Trophoblast cell (in vitro differentiated cells and primary cell): ENCODE measurements around the gene KCNQ1.

Experiments used
- DNase-seq, 2 donors: peaks; one replicate each; pipeline ENCODE4 v3.0.0-alpha.2; 2016
- H2AFZ ChIP-seq: 2 replicates; pipeline ENCODE4 v1.6.1; 2013; ENCODE audit warnings: low read length, moderate library complexity, mild to moderate bottlenecking; ENCODE audit not compliant: insufficient read depth, poor library complexity
- H2AK5ac ChIP-seq: 2 replicates; pipeline ENCODE4 v1.6.1; 2013; ENCODE audit warnings: mild to moderate bottlenecking, low read length
- H2BK120ac ChIP-seq: 2 replicates; pipeline ENCODE4 v1.6.1; 2013; ENCODE audit warnings: low read length, mild to moderate bottlenecking, moderate library complexity; ENCODE audit not compliant: insufficient read depth, poor library complexity
- H2BK12ac ChIP-seq: 2 replicates; pipeline ENCODE4 v1.6.1; 2013; ENCODE audit warnings: mild to moderate bottlenecking, low read length, moderate library complexity
- H2BK5ac ChIP-seq: 2 replicates; pipeline ENCODE4 v1.6.1; 2013; ENCODE audit warnings: low read length, low read depth, moderate library complexity, mild to moderate bottlenecking; ENCODE audit not compliant: poor library complexity
- H3K14ac ChIP-seq: 2 replicates; pipeline ENCODE4 v1.6.1; 2013; ENCODE audit warnings: mild to moderate bottlenecking, low read length
- H3K18ac ChIP-seq: 2 replicates; pipeline ENCODE4 v1.6.1; 2013; ENCODE audit warnings: mild to moderate bottlenecking, low read length
- H3K23ac ChIP-seq: 2 replicates; pipeline ENCODE4 v1.6.1; 2013; ENCODE audit warnings: low read length
- H3K27ac ChIP-seq: 2 replicates; pipeline ENCODE4 v1.5.1; 2013; ENCODE audit warnings: low read depth, mild to moderate bottlenecking, inconsistent platforms, low read length, moderate library complexity
- H3K27me3 ChIP-seq: 2 replicates; pipeline ENCODE4 v1.6.1; 2013; ENCODE audit warnings: inconsistent platforms, mild to moderate bottlenecking, low read length, moderate library complexity; ENCODE audit not compliant: insufficient read depth
- H3K36me3 ChIP-seq, 2 experiments: 1 replicate in 1 of 2; 2 replicates in 1 of 2; pipeline ENCODE4 v1.6.1; 2013; ENCODE audit warnings: low read length in 2 of 2, mild to moderate bottlenecking in 2 of 2, moderate library complexity in 1 of 2; ENCODE audit not compliant: insufficient read depth in 2 of 2, control insufficient read depth in 1 of 2
- H3K4ac ChIP-seq: 2 replicates; pipeline ENCODE4 v1.6.1; 2013; ENCODE audit warnings: low read depth, mild to moderate bottlenecking, low read length, moderate library complexity
- H3K4me1 ChIP-seq, 2 experiments: 1 replicate in 1 of 2; 2 replicates in 1 of 2; pipeline ENCODE4 v1.6.1; 2013; ENCODE audit warnings: low read length in 2 of 2, mild to moderate bottlenecking in 2 of 2, moderate library complexity in 1 of 2; ENCODE audit not compliant: insufficient read depth in 2 of 2, control insufficient read depth in 1 of 2
- H3K4me2 ChIP-seq: 2 replicates; pipeline ENCODE4 v1.6.1; 2013; ENCODE audit warnings: inconsistent platforms, mild to moderate bottlenecking, low read length, moderate library complexity
- H3K4me3 ChIP-seq: 2 replicates; pipeline ENCODE4 v1.5.1; 2013; ENCODE audit warnings: mild to moderate bottlenecking, low read depth, low read length, inconsistent platforms
- H3K79me1 ChIP-seq: one replicate; pipeline ENCODE4 v1.6.1; 2013; ENCODE audit warnings: low read length
- H3K79me2 ChIP-seq: 2 replicates; pipeline ENCODE4 v1.6.1; 2013; ENCODE audit warnings: low read length, mild to moderate bottlenecking; ENCODE audit not compliant: control insufficient read depth, insufficient read depth, poor library complexity
- H3K9ac ChIP-seq: 2 replicates; pipeline ENCODE4 v1.6.1; 2013; ENCODE audit warnings: mild to moderate bottlenecking, low read length
- H3K9me3 ChIP-seq: 2 replicates; pipeline ENCODE4 v1.6.1; 2013; ENCODE audit warnings: low read depth, mild to moderate bottlenecking, control low read depth, inconsistent platforms, low read length; ENCODE audit not compliant: insufficient read depth
- H4K12ac ChIP-seq: 2 replicates; pipeline ENCODE4 v1.6.1; 2013; ENCODE audit warnings: low read depth, mild to moderate bottlenecking, low read length, moderate library complexity
- H4K8ac ChIP-seq: 2 replicates; pipeline ENCODE4 v1.6.1; 2013; ENCODE audit warnings: low read depth, mild to moderate bottlenecking, low read length, moderate library complexity
- H4K91ac ChIP-seq: one replicate; pipeline ENCODE4 v1.6.1; 2013; ENCODE audit warnings: low read depth, mild to moderate bottlenecking, low read length, moderate library complexity
- WGBS: extraction: QIAGEN DNeasy Blood & Tissue Kit; methylation state at CpG from one replicate; pipeline ENCODE4 v1.1.7; 2013; ENCODE audit warnings: missing lambda C conversion rate; ENCODE audit not compliant: insufficient read length, insufficient coverage; ENCODE audit errors: extremely low coverage; 5-methylcytosine and 5-hydroxymethylcytosine counted together

KCNQ1 gene

GRCh38 chr11:2422461-2423156, 22.2 kb upstream of the KCNQ1 start:
- Histone ChIP-seq H3K4me1 (no peaks in the 10 kb centered on the region), H3K4ac (no peak overlapping the region), H3K4me3 (no peak overlapping the region), H3K9me3 (no peaks in the 10 kb centered on the region), H2AK5ac (no peak overlapping the region), H3K9ac (no peak overlapping the region), H3K14ac (no peak overlapping the region), H3K23ac (no peak overlapping the region), H2BK5ac (no peak overlapping the region), H3K4me2 (no peak overlapping the region), H3K36me3 (no peaks in the 10 kb centered on the region), H3K27me3 (no peaks in the 10 kb centered on the region), H4K91ac (no peak overlapping the region), H2AFZ (no peak overlapping the region), H4K12ac (no peak overlapping the region), H4K8ac (no peak overlapping the region), H3K27ac (no peak overlapping the region), H3K79me2 (no peaks in the 10 kb centered on the region), H2BK12ac (no peak overlapping the region), H3K18ac (no peak overlapping the region), H2BK120ac (no peak overlapping the region), H3K79me1 (no peaks in the 10 kb centered on the region)
- no CpG with 5 or more reads among the region's 14 CpGs for WGBS
- no peak for DNase-seq

GRCh38 chr11:2423157-2424025, 21.4 kb upstream of the KCNQ1 start:
- no peak overlapping the region for H2BK12ac ChIP-seq
- no peak overlapping the region for H4K91ac ChIP-seq
- H3K36me3 ChIP-seq: no peaks in the 10 kb centered on the region
- no peak for DNase-seq
- no peak overlapping the region for H2BK5ac ChIP-seq
- H3K4me3 ChIP-seq: no peak overlapping the region
- no peak overlapping the region for H3K23ac ChIP-seq
- no peaks in the 10 kb centered on the region for H3K79me1 ChIP-seq
- no peaks in the 10 kb centered on the region for H3K9me3 ChIP-seq
- no peak overlapping the region for H4K8ac ChIP-seq
- H4K12ac ChIP-seq: no peak overlapping the region
- H3K4me1 ChIP-seq: no peaks in the 10 kb centered on the region
- WGBS: no CpG with 5 or more reads among the region's 26 CpGs
- no peak overlapping the region for H2BK120ac ChIP-seq
- H3K79me2 ChIP-seq: no peaks in the 10 kb centered on the region
- no peak overlapping the region for H2AFZ ChIP-seq
- no peaks in the 10 kb centered on the region for H3K27me3 ChIP-seq
- no peak overlapping the region for H2AK5ac ChIP-seq
- no peak overlapping the region for H3K18ac ChIP-seq
- no peak overlapping the region for H3K4me2 ChIP-seq
- no peak overlapping the region for H3K9ac ChIP-seq
- no peak overlapping the region for H3K4ac ChIP-seq
- H3K27ac ChIP-seq: no peak overlapping the region
- no peak overlapping the region for H3K14ac ChIP-seq

DNA sequence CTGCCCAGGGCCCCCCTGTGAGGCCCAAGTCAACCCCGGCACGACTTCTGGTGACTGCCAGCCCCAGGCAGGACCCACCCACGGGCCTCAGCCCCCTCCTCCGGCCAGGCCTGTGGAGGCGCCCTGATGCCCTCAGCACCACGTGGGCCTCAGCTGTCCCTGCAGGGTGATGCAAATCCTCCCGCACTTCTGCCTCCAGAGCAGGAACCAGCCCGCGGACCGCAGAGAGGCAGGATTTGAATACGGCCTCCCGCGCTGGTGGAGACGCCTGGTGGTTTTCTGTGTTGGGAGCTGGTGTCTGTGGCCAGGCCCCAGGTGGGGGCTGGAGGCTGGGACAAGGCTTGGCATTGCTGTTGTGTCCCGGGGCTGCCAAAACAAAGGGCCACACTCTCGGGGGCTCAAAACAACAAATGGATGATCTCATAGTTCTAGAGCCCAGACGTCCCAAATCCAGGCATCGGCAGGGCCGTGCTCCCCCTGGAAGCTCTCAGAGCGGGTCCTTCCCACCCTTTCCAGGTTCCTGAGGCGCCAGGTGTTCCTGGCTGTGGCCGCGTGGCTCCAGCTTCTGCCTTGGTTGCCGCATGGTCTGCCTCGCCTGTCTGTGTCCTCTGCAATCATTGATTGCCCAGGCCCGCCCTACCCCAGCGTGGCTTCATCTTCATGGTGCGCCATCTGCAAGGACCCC, 19.9 kb upstream of the KCNQ1 start:
- Histone ChIP-seq H3K4me2 (no peak overlapping the region), H4K91ac (no peak overlapping the region), H2BK5ac (no peak overlapping the region), H3K27ac (no peak overlapping the region), H3K14ac (no peak overlapping the region), H2AK5ac (no peak overlapping the region), H2BK120ac (no peak overlapping the region), H3K4me3 (no peak overlapping the region), H2AFZ (no peak overlapping the region), H4K12ac (no peak overlapping the region), H3K79me1 (no peaks in the 10 kb centered on the region), H2BK12ac (no peak overlapping the region), H3K23ac (no peak overlapping the region), H3K36me3 (no peaks in the 10 kb centered on the region), H3K9ac (no peak overlapping the region), H3K9me3 (peaks cover 10% of the 10 kb centered on the region), H3K4ac (no peak overlapping the region), H3K27me3 (no peaks in the 10 kb centered on the region), H3K79me2 (no peaks in the 10 kb centered on the region), H3K18ac (no peak overlapping the region), H3K4me1 (no peaks in the 10 kb centered on the region), H4K8ac (no peak overlapping the region)
- DNase-seq: peak; percentile 23 to 54
- no CpG with 5 or more reads among the region's 28 CpGs for WGBS

DNA sequence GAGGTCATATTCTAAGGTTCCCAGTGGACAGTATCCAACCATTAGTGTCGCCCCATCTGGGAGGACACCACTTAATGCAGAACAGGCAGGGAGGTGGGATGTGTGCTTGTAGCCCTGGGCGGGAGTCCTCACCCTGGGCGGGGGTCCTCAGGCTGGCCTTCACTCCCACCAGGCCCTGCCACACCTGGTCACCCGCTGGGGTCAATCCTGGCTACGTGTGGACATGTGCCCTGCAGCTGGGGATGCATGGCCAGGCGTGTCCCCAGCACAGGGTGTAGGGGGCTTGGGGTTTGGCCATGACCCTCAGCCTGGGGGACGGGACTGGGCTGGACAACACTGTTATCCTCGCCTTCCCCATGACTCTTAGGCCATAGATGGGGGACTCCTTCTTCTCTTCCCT, 19.3 kb upstream of the KCNQ1 start:
- H3K9me3 ChIP-seq: peaks cover 14% of the 10 kb centered on the region
- H2BK120ac ChIP-seq: no peak overlapping the region
- no peak overlapping the region for H3K4me2 ChIP-seq
- H3K4me1 ChIP-seq: no peaks in the 10 kb centered on the region
- H3K27ac ChIP-seq: no peak overlapping the region
- no peak overlapping the region for H3K23ac ChIP-seq
- H4K8ac ChIP-seq: no peak overlapping the region
- no peaks in the 10 kb centered on the region for H3K36me3 ChIP-seq
- no peak overlapping the region for H2AK5ac ChIP-seq
- H3K9ac ChIP-seq: no peak overlapping the region
- no peaks in the 10 kb centered on the region for H3K79me1 ChIP-seq
- H2BK5ac ChIP-seq: no peak overlapping the region
- WGBS: no CpG with 5 or more reads among the region's 8 CpGs
- H3K79me2 ChIP-seq: no peaks in the 10 kb centered on the region
- H3K14ac ChIP-seq: no peak overlapping the region
- H4K12ac ChIP-seq: no peak overlapping the region
- H3K27me3 ChIP-seq: no peaks in the 10 kb centered on the region
- no peak overlapping the region for H3K4me3 ChIP-seq
- H3K4ac ChIP-seq: no peak overlapping the region
- no peak overlapping the region for H3K18ac ChIP-seq
- no peak for DNase-seq
- no peak overlapping the region for H2AFZ ChIP-seq
- no peak overlapping the region for H2BK12ac ChIP-seq
- no peak overlapping the region for H4K91ac ChIP-seq
